Measurements from ENCODE around the gene DMAP1. TPM values are rescaled to one million over a fixed set of nuclear protein-coding genes. Genes with fewer than 3 reads are reported as not detected.

The DMAP1 gene
- total and polyA plus RNA-seq, 2 of the 8 experiments (the other 6 are each of a cell fraction or from before 2014, with no cell fraction given) = 36.4 to 42.4 TPM

GRCh38 chr1:44208226-44208625 lies 5.0 kb upstream of the DMAP1 start (continued):
- TF ChIP-seq CHD7 (IDR thresholded peaks at IDR 0.05; ENCODE audit: insufficient replicate concordance, low read length) (no peak), CBX5 (IDR thresholded peaks at IDR 0.05; ENCODE audit: low read depth, low read length) (no peak), CHD2 (IDR thresholded peaks at IDR 0.05; ENCODE audit: low read length) (no peak), EGR1 (IDR thresholded peaks at IDR 0.05; ENCODE audit: borderline replicate concordance, low read depth, low read length) (no peak)

Measured in H1 (cell line).